ENCODE data around the gene EMID1. TPM values are rescaled to one million over a fixed set of nuclear protein-coding genes. Genes with fewer than 3 reads are reported as not detected.
"Not testable (repeated sequence)": the region's sequence is repeated elsewhere in the genome, so short reads cannot be mapped to it uniquely, and the experiment has no call there.

EMID1 gene
- total RNA-seq, 1 experiment from 2014 or later: 6.1 TPM

DNA sequence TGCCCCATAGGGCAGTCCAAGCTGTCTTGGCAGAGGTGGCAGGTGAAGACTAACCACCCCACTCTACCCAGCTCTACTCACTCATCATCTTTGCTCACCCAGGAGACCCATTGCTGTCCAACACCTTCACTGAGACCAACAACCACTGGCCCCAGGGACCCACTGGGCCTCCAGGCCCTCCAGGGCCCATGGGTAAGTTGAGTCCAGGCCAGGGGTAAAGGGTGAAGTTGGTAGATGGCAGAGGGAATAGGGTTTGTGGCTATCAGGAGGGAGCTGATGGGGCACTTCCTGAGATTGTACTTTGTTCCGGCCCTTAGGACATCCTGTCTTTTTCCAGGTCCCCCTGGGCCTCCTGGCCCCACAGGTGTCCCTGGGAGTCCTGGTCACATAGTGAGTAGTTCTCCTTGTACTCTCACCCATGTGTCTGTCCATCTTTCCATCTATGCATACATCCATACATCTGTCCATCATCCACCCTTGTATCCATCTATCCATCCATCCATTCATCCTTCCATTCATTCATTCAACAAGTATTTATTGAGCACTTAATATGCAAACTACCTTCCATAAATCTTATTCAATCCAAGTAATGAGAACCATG lies 27.7 kb downstream of the EMID1 start:
- TF ChIP-seq ZNF138 (CRISPR knock-in tag; conservative IDR thresholded peaks at IDR 0.05) (no peak), SMAD4 (CRISPR knock-in tag; IDR thresholded peaks at IDR 0.05) (no peak), TEAD4 (CRISPR knock-in tag; IDR thresholded peaks at IDR 0.05) (no peak), ESRRA (CRISPR knock-in tag; IDR thresholded peaks at IDR 0.05; ENCODE audit: borderline replicate concordance) (no peak), ZNF219 (CRISPR knock-in tag; IDR thresholded peaks at IDR 0.05; ENCODE audit: borderline replicate concordance) (no peak), SP1 (CRISPR knock-in tag; conservative IDR thresholded peaks at IDR 0.05) (no peak)
- TF ChIP-seq, protein P1, sequence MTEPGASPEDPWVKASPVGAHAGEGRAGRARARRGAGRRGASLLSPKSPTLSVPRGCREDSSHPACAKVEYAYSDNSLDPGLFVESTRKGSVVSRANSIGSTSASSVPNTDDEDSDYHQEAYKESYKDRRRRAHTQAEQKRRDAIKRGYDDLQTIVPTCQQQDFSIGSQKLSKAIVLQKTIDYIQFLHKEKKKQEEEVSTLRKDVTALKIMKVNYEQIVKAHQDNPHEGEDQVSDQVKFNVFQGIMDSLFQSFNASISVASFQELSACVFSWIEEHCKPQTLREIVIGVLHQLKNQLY (CRISPR knock-in tag; IDR thresholded peaks at IDR 0.05): no peak
- TF ChIP-seq, protein P2, sequence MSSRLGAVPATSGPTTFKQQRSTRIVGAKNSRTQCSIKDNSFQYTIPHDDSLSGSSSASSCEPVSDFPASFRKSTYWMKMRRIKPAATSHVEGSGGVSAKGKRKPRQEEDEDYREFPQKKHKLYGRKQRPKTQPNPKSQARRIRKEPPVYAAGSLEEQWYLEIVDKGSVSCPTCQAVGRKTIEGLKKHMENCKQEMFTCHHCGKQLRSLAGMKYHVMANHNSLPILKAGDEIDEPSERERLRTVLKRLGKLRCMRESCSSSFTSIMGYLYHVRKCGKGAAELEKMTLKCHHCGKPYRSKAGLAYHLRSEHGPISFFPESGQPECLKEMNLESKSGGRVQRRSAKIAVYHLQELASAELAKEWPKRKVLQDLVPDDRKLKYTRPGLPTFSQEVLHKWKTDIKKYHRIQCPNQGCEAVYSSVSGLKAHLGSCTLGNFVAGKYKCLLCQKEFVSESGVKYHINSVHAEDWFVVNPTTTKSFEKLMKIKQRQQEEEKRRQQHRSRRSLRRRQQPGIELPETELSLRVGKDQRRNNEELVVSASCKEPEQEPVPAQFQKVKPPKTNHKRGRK (CRISPR knock-in tag; IDR thresholded peaks at IDR 0.05; ENCODE audit: borderline replicate concordance): no peak
- TF ChIP-seq, protein P3, sequence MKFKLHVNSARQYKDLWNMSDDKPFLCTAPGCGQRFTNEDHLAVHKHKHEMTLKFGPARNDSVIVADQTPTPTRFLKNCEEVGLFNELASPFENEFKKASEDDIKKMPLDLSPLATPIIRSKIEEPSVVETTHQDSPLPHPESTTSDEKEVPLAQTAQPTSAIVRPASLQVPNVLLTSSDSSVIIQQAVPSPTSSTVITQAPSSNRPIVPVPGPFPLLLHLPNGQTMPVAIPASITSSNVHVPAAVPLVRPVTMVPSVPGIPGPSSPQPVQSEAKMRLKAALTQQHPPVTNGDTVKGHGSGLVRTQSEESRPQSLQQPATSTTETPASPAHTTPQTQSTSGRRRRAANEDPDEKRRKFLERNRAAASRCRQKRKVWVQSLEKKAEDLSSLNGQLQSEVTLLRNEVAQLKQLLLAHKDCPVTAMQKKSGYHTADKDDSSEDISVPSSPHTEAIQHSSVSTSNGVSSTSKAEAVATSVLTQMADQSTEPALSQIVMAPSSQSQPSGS (CRISPR knock-in tag; IDR thresholded peaks at IDR 0.05; ENCODE audit: borderline replicate concordance, low read depth): no peak
- peaks cover 9% of the 10 kb centered on the region for H3K27me3 Mint-ChIP-seq (ENCODE audit: low read depth)
- ATAC-seq: no peak
- DNase-seq (ENCODE audit: low spot score): no peak
- CTCF ChIA-PET: interaction anchor here (1.6 to 2.0 kb wide), 2 partner anchors 12 to 79 kb away, joined by 6 to 15 read pairs; no protein-coding TSS in a partner anchor
- no peaks in the 10 kb centered on the region for H3K36me3 Mint-ChIP-seq
- no peak overlapping the region for H3K4me3 Mint-ChIP-seq
- no peak overlapping the region for H3K27ac Mint-ChIP-seq
- no peaks in the 10 kb centered on the region for H3K4me1 Mint-ChIP-seq
- POLR2A ChIA-PET: interaction anchor here (0.6 kb wide), 1 partner anchor 187 kb away, joined by 6 read pairs; no protein-coding TSS in a partner anchor
- peaks cover 5% of the 10 kb centered on the region for H3K9me3 Mint-ChIP-seq

DNA sequence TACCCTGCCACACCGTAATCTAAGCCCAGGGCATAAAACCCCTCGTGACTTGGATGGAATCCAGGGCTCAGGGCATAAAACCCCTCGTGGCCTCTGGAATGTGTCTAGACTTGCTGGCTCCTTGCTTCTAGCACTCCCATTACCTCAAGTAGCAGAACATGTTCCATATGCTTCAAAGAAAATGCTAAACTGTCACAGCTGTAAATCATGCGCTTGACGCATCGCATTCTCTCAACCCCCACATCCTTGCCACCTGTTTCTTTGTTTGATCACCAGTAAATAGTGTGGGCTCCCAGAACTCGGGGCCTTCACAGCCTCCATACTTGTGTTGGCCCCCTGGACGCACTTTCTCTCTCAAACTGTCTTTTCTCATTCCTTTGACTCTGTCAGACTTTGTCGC lies 34.8 kb downstream of the EMID1 start:
- Mint-ChIP-seq H3K9me3 (peaks cover 32% of the 10 kb centered on the region), H3K27me3 (ENCODE audit: low read depth) (peaks cover 16% of the 10 kb centered on the region), H3K36me3 (peaks cover 32% of the 10 kb centered on the region)
- H3K27ac Mint-ChIP-seq; ATAC-seq; DNase-seq (ENCODE audit: low spot score); H3K4me1 Mint-ChIP-seq; POLR2A ChIA-PET; H3K4me3 Mint-ChIP-seq; CTCF ChIA-PET: not testable (repeated sequence)

DNA sequence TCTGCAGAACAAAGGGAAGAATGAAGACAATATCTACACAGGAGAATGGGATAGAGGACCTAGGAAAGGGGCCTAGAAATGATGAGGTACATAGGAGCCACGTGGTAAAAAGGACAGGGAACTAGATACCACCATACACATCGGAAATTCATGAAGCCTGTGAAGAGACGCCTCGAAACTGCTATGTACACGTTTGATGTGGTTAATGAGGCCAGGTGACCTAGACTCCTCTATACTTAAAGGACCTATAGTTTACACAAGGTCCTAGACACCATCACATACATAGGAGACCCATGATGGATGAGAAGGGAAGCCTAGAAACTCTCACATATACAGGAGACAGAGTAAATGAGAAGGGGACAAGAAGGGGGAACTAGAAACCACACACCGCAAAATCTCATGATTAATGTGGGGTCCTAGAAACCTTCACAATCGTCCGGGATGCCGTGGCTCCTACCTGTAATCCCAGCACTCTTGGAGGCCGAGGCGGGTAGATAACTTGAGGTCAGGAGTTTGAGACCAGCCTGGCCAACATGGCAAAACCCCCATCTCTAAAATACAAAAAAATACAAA lies 38.3 kb downstream of the EMID1 start:
- Mint-ChIP-seq H3K27ac (no peak overlapping the region; the same call in 1 of the 2 replicates), H3K4me1 (no peaks in the 10 kb centered on the region), H3K4me3 (no peak overlapping the region), H3K27me3 (ENCODE audit: low read depth) (peaks cover 16% of the 10 kb centered on the region), H3K36me3 (peaks cover 28% of the 10 kb centered on the region), H3K9me3 (peaks cover 28% of the 10 kb centered on the region)
- ChIA-PET CTCF (interaction anchor here (1.2 to 8.4 kb wide), 3 partner anchors 15 to 162 kb away, joined by 3 to 171 read pairs (median 18); partner anchors contain the start of gene EMID1), POLR2A (no interaction called here)
- ATAC-seq (no peak), DNase-seq (ENCODE audit: low spot score) (no peak)
- TF ChIP-seq JUN (CRISPR knock-in tag; IDR thresholded peaks at IDR 0.05) (no peak), JAZF1 (CRISPR knock-in tag; IDR thresholded peaks at IDR 0.05) (no peak), NFYB (CRISPR knock-in tag; conservative IDR thresholded peaks at IDR 0.05; ENCODE audit: low read depth) (no peak), FOXK1 (CRISPR knock-in tag; IDR thresholded peaks at IDR 0.05) (no peak), RELA (CRISPR knock-in tag; IDR thresholded peaks at IDR 0.05; ENCODE audit: borderline replicate concordance) (no peak), NR1H2 (CRISPR knock-in tag; IDR thresholded peaks at IDR 0.05) (no peak)
- TF ChIP-seq, protein P4, sequence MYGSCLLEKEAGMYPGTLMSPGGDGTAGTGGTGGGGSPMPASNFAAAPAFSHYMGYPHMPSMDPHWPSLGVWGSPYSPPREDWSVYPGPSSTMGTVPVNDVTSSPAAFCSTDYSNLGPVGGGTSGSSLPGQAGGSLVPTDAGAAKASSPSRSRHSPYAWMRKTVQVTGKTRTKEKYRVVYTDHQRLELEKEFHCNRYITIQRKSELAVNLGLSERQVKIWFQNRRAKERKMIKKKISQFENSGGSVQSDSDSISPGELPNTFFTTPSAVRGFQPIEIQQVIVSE (CRISPR knock-in tag; IDR thresholded peaks at IDR 0.05; ENCODE audit: borderline replicate concordance): no peak
- TF ChIP-seq, protein P5, sequence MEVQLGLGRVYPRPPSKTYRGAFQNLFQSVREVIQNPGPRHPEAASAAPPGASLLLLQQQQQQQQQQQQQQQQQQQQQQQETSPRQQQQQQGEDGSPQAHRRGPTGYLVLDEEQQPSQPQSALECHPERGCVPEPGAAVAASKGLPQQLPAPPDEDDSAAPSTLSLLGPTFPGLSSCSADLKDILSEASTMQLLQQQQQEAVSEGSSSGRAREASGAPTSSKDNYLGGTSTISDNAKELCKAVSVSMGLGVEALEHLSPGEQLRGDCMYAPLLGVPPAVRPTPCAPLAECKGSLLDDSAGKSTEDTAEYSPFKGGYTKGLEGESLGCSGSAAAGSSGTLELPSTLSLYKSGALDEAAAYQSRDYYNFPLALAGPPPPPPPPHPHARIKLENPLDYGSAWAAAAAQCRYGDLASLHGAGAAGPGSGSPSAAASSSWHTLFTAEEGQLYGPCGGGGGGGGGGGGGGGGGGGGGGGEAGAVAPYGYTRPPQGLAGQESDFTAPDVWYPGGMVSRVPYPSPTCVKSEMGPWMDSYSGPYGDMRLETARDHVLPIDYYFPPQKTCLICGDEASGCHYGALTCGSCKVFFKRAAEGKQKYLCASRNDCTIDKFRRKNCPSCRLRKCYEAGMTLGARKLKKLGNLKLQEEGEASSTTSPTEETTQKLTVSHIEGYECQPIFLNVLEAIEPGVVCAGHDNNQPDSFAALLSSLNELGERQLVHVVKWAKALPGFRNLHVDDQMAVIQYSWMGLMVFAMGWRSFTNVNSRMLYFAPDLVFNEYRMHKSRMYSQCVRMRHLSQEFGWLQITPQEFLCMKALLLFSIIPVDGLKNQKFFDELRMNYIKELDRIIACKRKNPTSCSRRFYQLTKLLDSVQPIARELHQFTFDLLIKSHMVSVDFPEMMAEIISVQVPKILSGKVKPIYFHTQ (CRISPR knock-in tag; IDR thresholded peaks at IDR 0.05): no peak

All from WTC11 (cell line).